ENCODE measurements around the gene AURKAIP1. TPM values are rescaled to one million over a fixed set of nuclear protein-coding genes. Genes with fewer than 3 reads are reported as not detected.

The AURKAIP1 gene
- polyA plus RNA-seq, 1 donor from 2014 or later, result 104 TPM

GRCh38 chr1:1421907-1422464, 47.0 kb upstream of the AURKAIP1 start:
- H3K9ac ChIP-seq (ENCODE audit: low read length), result no peak overlapping the region
- H3K4me3 ChIP-seq (ENCODE audit: low read length), result no peak overlapping the region
- H3K27ac ChIP-seq (ENCODE audit: low read length), result no peak overlapping the region
- H4K20me1 ChIP-seq (ENCODE audit: insufficient read depth), result no peaks in the 10 kb centered on the region
- H3K36me3 ChIP-seq (ENCODE audit: insufficient read depth, low read length), result no peaks in the 10 kb centered on the region
- H3F3A ChIP-seq (ENCODE audit: insufficient read depth, low read length, poor library complexity, severe bottlenecking), result no peaks in the 10 kb centered on the region
- no peak for TF ChIP-seq TAF1 (IDR thresholded peaks at IDR 0.05; ENCODE audit: low read depth)
- TF ChIP-seq RAD21 (conservative IDR thresholded peaks at IDR 0.05), result no peak
- TF ChIP-seq EP300 (conservative IDR thresholded peaks at IDR 0.05; ENCODE audit: poor library complexity, severe bottlenecking), result no peak
- TF ChIP-seq MXI1 (conservative IDR thresholded peaks at IDR 0.05; ENCODE audit: poor library complexity, severe bottlenecking), result no peak
- H2AFZ ChIP-seq (ENCODE audit: low read depth, low read length), result no peak overlapping the region
- H3K9me2 ChIP-seq (ENCODE audit: insufficient read depth, low read length), result no peaks in the 10 kb centered on the region
- H3K79me2 ChIP-seq (replicated peaks; ENCODE audit: insufficient read depth, low read length), result no peaks in the 10 kb centered on the region
- H3K4me2 ChIP-seq (ENCODE audit: low read length), result no peak overlapping the region
- no peaks in the 10 kb centered on the region for H3K27me3 ChIP-seq (ENCODE audit: insufficient read depth, low read depth, low read length)
- no peaks in the 10 kb centered on the region for H3K9me3 ChIP-seq (ENCODE audit: low read length)

DNA sequence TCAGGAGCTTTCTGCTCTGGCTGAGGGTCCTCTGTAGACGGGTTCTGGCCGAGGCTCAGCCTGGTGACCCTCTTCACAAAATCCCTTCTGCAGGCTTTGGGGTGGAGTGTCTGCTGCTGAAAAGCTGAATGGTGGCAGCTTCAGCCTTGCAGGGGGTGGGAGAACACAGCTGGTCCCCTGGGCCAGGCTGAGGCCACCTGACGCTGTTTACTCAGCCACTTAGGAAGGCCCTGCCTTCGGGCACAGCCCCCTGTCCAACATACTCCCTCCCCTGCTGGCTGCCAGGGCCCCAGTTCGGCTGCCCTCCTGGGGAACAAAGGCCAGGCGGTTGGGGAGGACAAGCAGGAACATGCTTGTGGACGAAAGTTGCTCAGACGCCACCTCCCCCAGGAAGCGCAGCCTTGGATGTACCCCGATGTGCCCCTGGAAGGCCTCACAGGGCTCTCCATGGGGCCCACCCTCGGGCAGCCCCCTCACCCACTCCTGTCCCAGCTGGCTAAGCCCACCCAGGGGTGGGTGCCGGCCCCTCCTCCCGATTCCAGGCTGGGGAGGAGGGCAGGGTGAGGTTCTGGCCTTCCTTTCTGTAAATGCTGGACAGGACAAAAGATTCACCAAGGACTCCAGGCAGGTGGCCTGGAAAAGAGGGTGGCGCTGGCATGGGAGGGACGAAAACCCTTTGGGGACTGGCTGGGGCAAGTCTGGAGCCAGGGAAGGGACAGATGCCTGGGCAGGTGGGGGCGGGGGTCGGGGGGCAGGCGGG, 46.3 kb upstream of the AURKAIP1 start, which contains the start of gene ANKRD65:
Gene ANKRD65, minus strand, starts transcription at position 130 of the 760 bp plus-strand sequence. CDS start 271 bp downstream, outside the sequence.
- no peak within 1 kb of the TSS for H3K27ac ChIP-seq (ENCODE audit: low read length)
- no peaks in the 10 kb centered on the region for H3K27me3 ChIP-seq (ENCODE audit: insufficient read depth, low read depth, low read length)
- TF ChIP-seq, protein P1, sequence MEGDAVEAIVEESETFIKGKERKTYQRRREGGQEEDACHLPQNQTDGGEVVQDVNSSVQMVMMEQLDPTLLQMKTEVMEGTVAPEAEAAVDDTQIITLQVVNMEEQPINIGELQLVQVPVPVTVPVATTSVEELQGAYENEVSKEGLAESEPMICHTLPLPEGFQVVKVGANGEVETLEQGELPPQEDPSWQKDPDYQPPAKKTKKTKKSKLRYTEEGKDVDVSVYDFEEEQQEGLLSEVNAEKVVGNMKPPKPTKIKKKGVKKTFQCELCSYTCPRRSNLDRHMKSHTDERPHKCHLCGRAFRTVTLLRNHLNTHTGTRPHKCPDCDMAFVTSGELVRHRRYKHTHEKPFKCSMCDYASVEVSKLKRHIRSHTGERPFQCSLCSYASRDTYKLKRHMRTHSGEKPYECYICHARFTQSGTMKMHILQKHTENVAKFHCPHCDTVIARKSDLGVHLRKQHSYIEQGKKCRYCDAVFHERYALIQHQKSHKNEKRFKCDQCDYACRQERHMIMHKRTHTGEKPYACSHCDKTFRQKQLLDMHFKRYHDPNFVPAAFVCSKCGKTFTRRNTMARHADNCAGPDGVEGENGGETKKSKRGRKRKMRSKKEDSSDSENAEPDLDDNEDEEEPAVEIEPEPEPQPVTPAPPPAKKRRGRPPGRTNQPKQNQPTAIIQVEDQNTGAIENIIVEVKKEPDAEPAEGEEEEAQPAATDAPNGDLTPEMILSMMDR (IDR thresholded peaks at IDR 0.05; ENCODE audit: poor library complexity, severe bottlenecking), result no peak
- TF ChIP-seq SMC3 (conservative IDR thresholded peaks at IDR 0.05; ENCODE audit: poor library complexity) (no peak), EP300 (conservative IDR thresholded peaks at IDR 0.05; ENCODE audit: poor library complexity, severe bottlenecking) (no peak), TAF1 (IDR thresholded peaks at IDR 0.05; ENCODE audit: low read depth) (no peak), RAD21 (conservative IDR thresholded peaks at IDR 0.05) (no peak), EZH2 (IDR thresholded peaks at IDR 0.05; ENCODE audit: borderline replicate concordance, insufficient read depth, low read length, poor library complexity, severe bottlenecking) (no peak), MXI1 (conservative IDR thresholded peaks at IDR 0.05; ENCODE audit: poor library complexity, severe bottlenecking) (no peak), POLR2AphosphoS5 (IDR thresholded peaks at IDR 0.05) (no peak)
- TF ChIP-seq, protein P2, sequence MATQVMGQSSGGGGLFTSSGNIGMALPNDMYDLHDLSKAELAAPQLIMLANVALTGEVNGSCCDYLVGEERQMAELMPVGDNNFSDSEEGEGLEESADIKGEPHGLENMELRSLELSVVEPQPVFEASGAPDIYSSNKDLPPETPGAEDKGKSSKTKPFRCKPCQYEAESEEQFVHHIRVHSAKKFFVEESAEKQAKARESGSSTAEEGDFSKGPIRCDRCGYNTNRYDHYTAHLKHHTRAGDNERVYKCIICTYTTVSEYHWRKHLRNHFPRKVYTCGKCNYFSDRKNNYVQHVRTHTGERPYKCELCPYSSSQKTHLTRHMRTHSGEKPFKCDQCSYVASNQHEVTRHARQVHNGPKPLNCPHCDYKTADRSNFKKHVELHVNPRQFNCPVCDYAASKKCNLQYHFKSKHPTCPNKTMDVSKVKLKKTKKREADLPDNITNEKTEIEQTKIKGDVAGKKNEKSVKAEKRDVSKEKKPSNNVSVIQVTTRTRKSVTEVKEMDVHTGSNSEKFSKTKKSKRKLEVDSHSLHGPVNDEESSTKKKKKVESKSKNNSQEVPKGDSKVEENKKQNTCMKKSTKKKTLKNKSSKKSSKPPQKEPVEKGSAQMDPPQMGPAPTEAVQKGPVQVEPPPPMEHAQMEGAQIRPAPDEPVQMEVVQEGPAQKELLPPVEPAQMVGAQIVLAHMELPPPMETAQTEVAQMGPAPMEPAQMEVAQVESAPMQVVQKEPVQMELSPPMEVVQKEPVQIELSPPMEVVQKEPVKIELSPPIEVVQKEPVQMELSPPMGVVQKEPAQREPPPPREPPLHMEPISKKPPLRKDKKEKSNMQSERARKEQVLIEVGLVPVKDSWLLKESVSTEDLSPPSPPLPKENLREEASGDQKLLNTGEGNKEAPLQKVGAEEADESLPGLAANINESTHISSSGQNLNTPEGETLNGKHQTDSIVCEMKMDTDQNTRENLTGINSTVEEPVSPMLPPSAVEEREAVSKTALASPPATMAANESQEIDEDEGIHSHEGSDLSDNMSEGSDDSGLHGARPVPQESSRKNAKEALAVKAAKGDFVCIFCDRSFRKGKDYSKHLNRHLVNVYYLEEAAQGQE (IDR thresholded peaks at IDR 0.05; ENCODE audit: borderline replicate concordance), result no peak
- H4K20me1 ChIP-seq (ENCODE audit: insufficient read depth), result no peaks in the 10 kb centered on the region
- H3K79me2 ChIP-seq (replicated peaks; ENCODE audit: insufficient read depth, low read length), result no peaks in the 10 kb centered on the region
- no peaks in the 10 kb centered on the region for H3K9me3 ChIP-seq (ENCODE audit: low read length)
- no peak within 1 kb of the TSS for H3K9ac ChIP-seq (ENCODE audit: low read length)
- no peak within 1 kb of the TSS for H3K4me2 ChIP-seq (ENCODE audit: low read length)
- H2AFZ ChIP-seq (ENCODE audit: low read depth, low read length), result no peak within 1 kb of the TSS
- H3K36me3 ChIP-seq (ENCODE audit: insufficient read depth, low read length), result no peaks in the 10 kb centered on the region
- no peak within 1 kb of the TSS for H3K4me3 ChIP-seq (ENCODE audit: low read length)
- no peaks in the 10 kb centered on the region for H3F3A ChIP-seq (ENCODE audit: insufficient read depth, low read length, poor library complexity, severe bottlenecking)
- no peaks in the 10 kb centered on the region for H3K9me2 ChIP-seq (ENCODE audit: insufficient read depth, low read length)

Data from neural cell (in vitro differentiated cells).